Activated CD4-positive, alpha-beta memory T cell treated with anti-CD3 and anti-CD28 coated beads for 36 hours (primary cell): Measurements from ENCODE around the gene PCP2. TPM values are rescaled to one million over a fixed set of nuclear protein-coding genes. Genes with fewer than 3 reads are reported as not detected.

Source experiments
- CTCF ChIA-PET: fragments of 350-600 bp; sonication (Branson Sonifier 250); formaldehyde crosslinking; loops from one replicate; lab custom pipeline; 2021; ENCODE audit warnings: antibody characterized with exemption, inconsistent platforms; lab: Charles Lee
- POLR2A ChIA-PET: fragments of 350-600 bp; sonication (Branson Sonifier 250); formaldehyde crosslinking; loops from one replicate; lab custom pipeline; 2021; ENCODE audit warnings: antibody characterized with exemption; lab: Charles Lee
- DNase-seq: peaks from one replicate; pipeline ENCODE4 v3.0.0-alpha.2; 2020
- H3K27ac Mint-ChIP-seq: one replicate; pipeline ENCODE4 v1.8.0; 2021; ENCODE audit warnings: mixed read lengths
- H3K27me3 Mint-ChIP-seq: one replicate; pipeline ENCODE4 v1.8.0; 2021; ENCODE audit warnings: mixed read lengths
- H3K36me3 Mint-ChIP-seq: one replicate; pipeline ENCODE4 v1.8.0; 2021; ENCODE audit warnings: mixed read lengths
- H3K4me1 Mint-ChIP-seq: one replicate; pipeline ENCODE4 v1.8.0; 2021; ENCODE audit warnings: low read depth, mixed read lengths
- H3K4me3 Mint-ChIP-seq: one replicate; pipeline ENCODE4 v1.8.0; 2021; ENCODE audit warnings: mild to moderate bottlenecking, mixed read lengths
- H3K9me3 Mint-ChIP-seq: one replicate; pipeline ENCODE4 v1.8.0; 2021; ENCODE audit warnings: mixed read lengths
- intact Hi-C: fragments of 100-400 bp; cut with micrococcal nuclease; formaldehyde crosslinking; loops from one replicate; pipeline ENCODE4 v1.15.1; 2023
- total RNA-seq, 2 experiments: library from RNA; stranded (reverse); gene quantifications; one replicate each; pipeline ENCODE4 v1.2.3, GENCODE V29; 2021

Gene PCP2
- under 1 TPM; 0.41 to 0.62 TPM for total RNA-seq

DNA sequence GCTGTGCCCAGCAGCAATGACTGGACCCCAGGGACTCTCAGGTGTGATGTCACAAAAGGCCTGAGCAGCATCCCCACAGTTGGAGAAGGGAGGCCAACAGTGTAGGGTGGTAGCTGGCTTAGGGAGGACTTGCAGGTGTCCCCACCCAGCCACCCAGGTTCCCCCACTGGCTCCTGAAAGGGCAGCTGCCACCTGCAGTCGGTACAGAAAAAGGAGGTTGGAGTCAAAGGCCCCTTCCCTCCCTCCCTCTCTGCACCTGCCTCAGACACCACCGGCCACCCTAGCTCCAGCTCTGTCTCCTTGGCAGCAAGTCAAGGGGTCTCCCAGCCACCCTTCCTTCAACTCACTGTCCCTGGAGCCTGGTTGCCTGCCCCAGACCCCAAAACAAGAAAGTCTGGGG lies at the start of gene PCP2:
Gene PCP2, minus strand, starts transcription at position 22 of the 400 bp plus-strand sequence. CDS start 262 bp downstream, outside the sequence.
- no peaks in the 10 kb centered on the region for H3K9me3 Mint-ChIP-seq

DNA sequence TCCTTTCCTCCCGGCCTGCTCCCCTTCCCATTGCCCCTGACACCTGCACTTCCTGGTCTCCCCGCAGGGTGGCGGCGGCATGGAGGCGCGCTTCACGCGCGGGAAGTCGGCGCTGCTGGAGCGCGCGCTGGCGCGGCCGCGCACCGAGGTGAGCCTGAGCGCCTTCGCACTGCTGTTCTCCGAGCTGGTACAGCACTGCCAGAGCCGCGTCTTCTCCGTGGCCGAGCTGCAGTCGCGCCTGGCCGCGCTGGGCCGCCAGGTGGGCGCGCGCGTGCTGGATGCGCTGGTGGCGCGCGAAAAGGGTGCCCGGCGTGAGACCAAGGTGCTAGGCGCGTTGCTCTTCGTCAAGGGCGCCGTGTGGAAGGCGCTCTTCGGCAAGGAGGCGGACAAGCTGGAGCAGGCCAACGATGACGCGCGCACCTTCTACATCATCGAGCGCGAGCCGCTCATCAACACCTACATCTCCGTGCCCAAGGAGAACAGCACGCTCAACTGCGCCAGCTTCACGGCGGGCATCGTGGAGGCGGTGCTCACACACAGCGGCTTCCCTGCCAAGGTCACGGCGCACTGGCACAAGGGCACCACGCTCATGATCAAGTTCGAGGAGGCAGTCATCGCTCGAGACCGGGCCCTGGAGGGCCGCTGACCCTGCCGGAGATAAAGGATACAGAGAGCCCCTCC lies 48.8 kb upstream of the PCP2 start:
- Mint-ChIP-seq H3K27ac (no peak overlapping the region), H3K36me3 (peaks cover 7% of the 10 kb centered on the region), H3K27me3 (peaks cover 13% of the 10 kb centered on the region), H3K4me3 (peak overlapping the region; percentile 88), H3K4me1 (peaks cover 30% of the 10 kb centered on the region), H3K9me3 (no peaks in the 10 kb centered on the region)
- ChIA-PET CTCF (interaction anchor here (0.8 kb wide), 1 partner anchor 118 kb away, joined by 3 read pairs; no protein-coding TSS in a partner anchor), POLR2A (no interaction called here)
- intact Hi-C loops: loop anchor here (5.0 kb wide), 1 partner anchor 45 kb away; the partner anchor contains the start of gene STXBP2
- no peak for DNase-seq

More for the DNA sequence above, at the start of gene PCP2:
- no peak for DNase-seq
- Mint-ChIP-seq H3K36me3 (peaks cover 9% of the 10 kb centered on the region), H3K4me3 (no peak within 1 kb of the TSS), H3K27ac (no peak within 1 kb of the TSS), H3K27me3 (no peaks in the 10 kb centered on the region), H3K4me1 (peaks cover 33% of the 10 kb centered on the region)
- ChIA-PET POLR2A (no interaction called here), CTCF (interaction anchor here (1.0 kb wide), 1 partner anchor 65 kb away, joined by 3 read pairs; no protein-coding TSS in a partner anchor)
- intact Hi-C loops: no loop called here

DNA sequence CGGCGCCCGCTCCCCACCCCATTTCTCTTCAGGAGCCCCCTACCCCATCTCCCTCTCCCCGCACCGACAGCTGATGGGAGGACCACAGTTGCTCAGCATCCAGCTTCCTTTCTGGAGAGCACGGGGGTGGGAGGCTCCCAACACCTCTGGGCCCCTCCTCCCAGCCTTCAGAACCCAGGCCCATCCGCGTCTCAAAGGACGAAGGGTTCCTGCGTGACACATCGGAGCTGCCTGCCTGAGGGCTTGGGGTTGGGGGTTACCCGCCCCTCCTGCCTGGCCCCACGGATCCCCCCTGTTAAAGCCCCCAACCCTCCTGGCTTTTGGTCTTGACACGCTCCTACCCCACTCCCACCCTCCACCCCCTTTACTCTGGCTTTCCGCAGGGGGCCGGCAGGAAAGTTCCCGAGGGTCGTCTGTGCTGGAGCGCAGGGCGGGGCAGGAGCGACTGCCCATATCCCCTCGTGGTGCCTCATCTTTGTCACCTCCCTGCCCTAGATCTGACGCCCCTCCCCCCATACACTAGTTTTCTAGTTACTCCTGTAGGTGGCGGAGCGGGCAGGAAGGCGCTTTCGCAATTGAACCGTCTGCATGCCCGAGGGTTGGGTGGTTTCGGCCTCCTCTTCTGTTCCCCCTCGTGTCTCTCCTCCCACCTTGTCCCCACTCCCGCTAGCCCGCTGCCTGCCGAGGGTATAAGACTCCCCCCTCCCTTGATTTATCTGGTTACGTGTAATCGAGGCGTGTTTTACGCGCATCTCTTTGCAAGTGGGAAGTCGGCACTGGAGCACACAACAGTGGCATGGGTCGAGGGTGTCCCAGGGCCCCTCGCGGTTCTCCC lies 48.0 kb upstream of the PCP2 start:
- peak; percentile 91 for DNase-seq
- ChIA-PET CTCF (interaction anchor here (0.6 to 2.2 kb wide), 69 partner anchors 8 to 582 kb away, joined by 3 to 62 read pairs (median 5); partner anchors contain the start of genes ARHGEF18, CD209, CLEC4M and FCER2), POLR2A (interaction anchor here (1.0 to 1.7 kb wide), 4 partner anchors 52 to 119 kb away, joined by 3 to 10 read pairs (median 4); partner anchors contain the start of genes PET100 and XAB2)
- peaks cover 7% of the 10 kb centered on the region for H3K36me3 Mint-ChIP-seq
- peak overlapping the region; percentile 91 for H3K27ac Mint-ChIP-seq
- intact Hi-C loops: loop anchor here (1.0 to 5.0 kb wide), 3 partner anchors 24 to 125 kb away; partner anchors contain the start of gene STXBP2
- H3K4me1 Mint-ChIP-seq: peaks cover 36% of the 10 kb centered on the region
- peaks cover 17% of the 10 kb centered on the region for H3K27me3 Mint-ChIP-seq
- H3K4me3 Mint-ChIP-seq: peak overlapping the region; percentile 88
- H3K9me3 Mint-ChIP-seq: no peaks in the 10 kb centered on the region

DNA sequence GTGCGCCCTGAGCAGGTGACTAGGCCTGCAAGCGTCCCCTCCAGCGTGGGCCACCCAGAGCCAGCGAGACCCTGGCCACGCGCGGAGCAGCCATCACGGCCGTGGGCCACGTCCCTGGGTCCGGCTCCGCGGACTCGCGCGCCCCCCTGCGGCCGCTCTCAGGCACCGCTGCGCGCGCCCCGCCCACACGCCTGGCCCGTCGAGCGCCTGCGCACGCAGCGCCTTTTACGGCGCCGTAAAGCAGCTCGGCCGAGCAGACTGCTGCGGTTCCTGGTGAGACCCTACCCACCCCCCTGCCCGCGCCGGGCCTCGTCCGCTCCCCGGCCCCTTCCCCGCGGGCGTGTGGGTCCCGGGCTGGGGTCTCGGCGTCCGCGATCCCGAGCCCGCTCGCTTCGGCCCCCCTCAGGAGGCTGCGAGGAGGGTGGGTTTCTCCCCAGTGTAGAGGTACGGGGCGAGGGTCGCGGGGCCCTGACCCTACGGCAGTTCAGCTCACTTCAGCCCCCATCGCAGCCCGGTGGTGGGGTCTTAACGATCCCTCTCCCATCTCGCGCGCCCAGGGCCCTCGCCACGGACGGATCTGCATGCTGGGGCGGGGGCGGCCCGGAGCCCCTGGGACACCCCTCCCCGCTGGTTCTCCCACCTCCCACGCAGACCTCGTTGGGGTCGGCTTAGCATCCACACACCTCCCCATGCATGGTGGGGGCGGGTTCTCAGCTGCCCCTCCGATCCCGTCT lies 47.3 kb upstream of the PCP2 start, which contains the start of gene TRAPPC5:
Gene TRAPPC5, plus strand, starts transcription at position 228 of the 734 bp plus-strand sequence. CDS start 1,421 bp downstream, outside the sequence.
- Mint-ChIP-seq H3K4me3 (peak within 1 kb of the TSS; percentile 88), H3K4me1 (peaks cover 44% of the 10 kb centered on the region), H3K27ac (peak within 1 kb of the TSS; percentile 91), H3K27me3 (peaks cover 23% of the 10 kb centered on the region), H3K9me3 (no peaks in the 10 kb centered on the region), H3K36me3 (peaks cover 7% of the 10 kb centered on the region)
- CTCF ChIA-PET: interaction anchor here (0.6 to 2.2 kb wide), 71 partner anchors 9 to 581 kb away, joined by 3 to 62 read pairs (median 5); partner anchors contain the start of genes ARHGEF18, CD209, CLEC4M and FCER2
- POLR2A ChIA-PET: interaction anchor here (1.0 to 1.7 kb wide), 4 partner anchors 51 to 120 kb away, joined by 3 to 10 read pairs (median 4); partner anchors contain the start of genes PET100 and XAB2
- intact Hi-C loops: loop anchor here (1.0 to 5.0 kb wide), 4 partner anchors 25 to 126 kb away; partner anchors contain the start of gene STXBP2
- DNase-seq: peak; percentile 91

DNA sequence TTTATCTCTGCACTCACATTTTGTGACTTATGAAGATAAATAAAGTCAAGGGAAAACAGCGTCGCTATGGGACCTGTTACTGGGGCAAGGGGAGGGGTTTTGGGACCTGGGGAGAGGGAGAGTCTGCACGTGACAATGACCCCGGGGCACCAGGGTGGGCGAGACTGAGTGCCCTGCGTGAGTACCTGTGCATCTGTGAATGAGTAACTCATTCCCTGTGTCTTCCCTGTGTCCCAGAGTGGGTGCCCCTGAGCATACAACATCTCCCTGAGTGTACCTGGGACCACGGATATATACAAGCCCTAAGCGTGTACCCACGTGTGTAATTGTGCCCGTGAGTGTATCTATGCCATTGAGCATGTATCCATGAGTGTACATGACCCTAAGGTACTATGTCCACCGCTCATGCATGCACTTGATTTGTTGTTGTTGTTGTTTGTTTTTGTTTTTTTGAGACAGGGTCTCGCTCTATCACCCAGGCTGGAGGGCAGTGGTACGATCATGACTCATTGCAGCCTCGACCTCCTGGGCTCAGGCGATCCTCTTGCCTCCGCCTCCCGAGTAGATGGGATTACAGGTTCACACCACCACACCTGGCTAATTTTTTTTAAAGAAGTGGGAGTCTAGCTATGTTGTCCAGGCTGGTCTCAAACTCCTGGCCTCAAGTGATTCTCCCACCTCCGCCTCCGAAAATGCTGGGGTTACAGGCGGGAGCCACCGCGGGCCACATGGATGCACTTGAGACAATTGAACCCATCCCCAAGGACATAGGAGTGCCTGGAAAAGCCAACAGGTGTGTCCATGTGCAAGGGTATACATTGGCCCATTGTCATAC lies 46.5 kb upstream of the PCP2 start:
- CTCF ChIA-PET: interaction anchor here (0.7 to 2.2 kb wide), 36 partner anchors 11 to 578 kb away, joined by 3 to 62 read pairs (median 6); partner anchors contain the start of genes CD209, FCER2, MAP2K7 and MCOLN1
- H3K9me3 Mint-ChIP-seq: no peaks in the 10 kb centered on the region
- POLR2A ChIA-PET: interaction anchor here (1.7 kb wide), 1 partner anchor 50 kb away, joined by 10 read pairs; the partner anchor contains the start of genes PET100 and XAB2

DNA sequence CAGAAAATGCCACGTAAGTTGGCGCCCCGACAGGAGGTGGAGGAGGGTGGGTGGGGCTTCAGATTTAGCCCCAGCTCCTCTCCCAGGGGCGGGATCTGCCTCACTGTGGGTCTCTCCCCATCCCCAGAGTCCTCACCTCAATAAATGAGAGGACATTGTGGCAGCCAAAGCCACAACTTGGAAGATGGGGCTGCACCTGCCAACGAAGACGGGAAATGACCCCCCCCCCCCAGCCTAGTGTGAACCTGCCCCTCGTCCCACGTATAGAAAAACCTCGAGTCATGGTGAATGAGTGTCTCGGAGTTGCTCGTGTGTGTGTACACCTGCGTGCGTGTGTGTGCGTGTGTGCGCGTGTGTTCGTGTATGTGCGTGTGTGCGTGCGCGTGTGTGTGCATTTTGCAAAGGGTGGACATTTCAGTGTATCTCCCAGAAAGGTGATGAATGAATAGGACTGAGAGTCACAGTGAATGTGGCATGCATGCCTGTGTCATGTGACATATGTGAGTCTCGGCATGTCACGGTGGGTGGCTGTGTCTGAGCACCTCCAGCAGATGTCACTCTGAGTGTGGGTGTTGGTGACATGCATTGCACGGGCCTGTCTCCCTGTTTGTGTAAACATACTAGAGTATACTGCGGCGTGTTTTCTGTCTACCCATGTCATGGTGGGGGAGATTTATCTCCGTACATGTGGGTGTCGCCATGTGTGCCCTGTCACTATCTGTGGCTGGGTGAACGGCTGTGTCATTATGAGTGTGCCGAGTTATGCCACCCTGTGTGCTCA lies 45.6 kb upstream of the PCP2 start:
- Mint-ChIP-seq H3K4me3 (peak overlapping the region; percentile 55), H3K4me1 (peaks cover 49% of the 10 kb centered on the region), H3K27ac (peak overlapping the region; percentile 70), H3K36me3 (peaks cover 7% of the 10 kb centered on the region), H3K9me3 (no peaks in the 10 kb centered on the region), H3K27me3 (peaks cover 28% of the 10 kb centered on the region)
- ChIA-PET POLR2A (no interaction called here), CTCF (interaction anchor here (1.0 to 1.4 kb wide), 2 partner anchors 111 to 121 kb away, joined by 5 read pairs; no protein-coding TSS in a partner anchor)
- DNase-seq: peak; percentile 78
- intact Hi-C loops: loop anchor here (1.0 to 10.0 kb wide), 3 partner anchors 27 to 294 kb away; no protein-coding TSS in a partner anchor

More for the DNA sequence above, 46.5 kb upstream of the PCP2 start:
- peaks cover 45% of the 10 kb centered on the region for H3K4me1 Mint-ChIP-seq
- peaks cover 7% of the 10 kb centered on the region for H3K36me3 Mint-ChIP-seq
- no peak for DNase-seq
- intact Hi-C loops: loop anchor here (1.0 to 10.0 kb wide), 6 partner anchors 28 to 295 kb away; partner anchors contain the start of gene STXBP2
- peak overlapping the region; percentile 55 for H3K4me3 Mint-ChIP-seq
- peak overlapping the region; percentile 70 for H3K27ac Mint-ChIP-seq
- peaks cover 25% of the 10 kb centered on the region for H3K27me3 Mint-ChIP-seq

DNA sequence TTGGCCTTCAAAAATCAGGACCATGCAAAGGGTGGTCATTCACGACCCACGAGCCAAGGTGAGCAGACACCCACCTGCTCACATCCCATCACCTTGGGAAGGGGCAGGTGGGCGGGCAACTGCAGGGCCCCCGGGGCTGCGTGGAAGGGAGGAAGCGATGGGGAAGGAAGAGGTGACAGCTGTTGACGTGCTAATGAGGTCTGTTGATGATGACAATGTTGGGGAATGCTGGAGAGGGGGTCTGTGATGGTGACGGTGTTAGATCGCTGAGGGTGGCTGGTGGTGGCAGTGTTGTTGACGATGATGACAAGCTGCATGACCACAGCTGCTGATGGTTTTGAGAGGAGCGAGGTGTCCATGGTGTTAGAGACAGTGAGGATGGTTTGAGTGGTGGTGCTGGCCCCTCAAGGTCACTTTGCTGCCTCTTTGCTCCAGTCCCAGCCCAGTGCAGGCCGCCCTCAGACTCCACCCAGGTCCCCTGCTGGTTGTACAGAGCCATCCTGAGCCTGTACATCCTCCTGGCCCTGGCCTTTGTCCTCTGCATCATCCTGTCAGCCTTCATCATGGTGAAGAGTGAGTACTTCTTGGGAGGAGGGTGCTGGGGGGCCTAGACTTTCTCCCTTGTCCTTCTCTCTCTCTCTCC lies 44.3 kb upstream of the PCP2 start:
- POLR2A ChIA-PET: no interaction called here
- H3K27ac Mint-ChIP-seq: no peak overlapping the region
- CTCF ChIA-PET: interaction anchor here (0.6 to 1.5 kb wide), 4 partner anchors 14 to 323 kb away, joined by 3 to 9 read pairs (median 4); no protein-coding TSS in a partner anchor
- peaks cover 4% of the 10 kb centered on the region for H3K36me3 Mint-ChIP-seq
- peaks cover 31% of the 10 kb centered on the region for H3K27me3 Mint-ChIP-seq
- no peak overlapping the region for H3K4me3 Mint-ChIP-seq
- DNase-seq: no peak
- H3K4me1 Mint-ChIP-seq: peaks cover 49% of the 10 kb centered on the region
- intact Hi-C loops: loop anchor here (10.0 kb wide), 1 partner anchor 293 kb away; no protein-coding TSS in a partner anchor
- H3K9me3 Mint-ChIP-seq: peaks cover 2% of the 10 kb centered on the region

DNA sequence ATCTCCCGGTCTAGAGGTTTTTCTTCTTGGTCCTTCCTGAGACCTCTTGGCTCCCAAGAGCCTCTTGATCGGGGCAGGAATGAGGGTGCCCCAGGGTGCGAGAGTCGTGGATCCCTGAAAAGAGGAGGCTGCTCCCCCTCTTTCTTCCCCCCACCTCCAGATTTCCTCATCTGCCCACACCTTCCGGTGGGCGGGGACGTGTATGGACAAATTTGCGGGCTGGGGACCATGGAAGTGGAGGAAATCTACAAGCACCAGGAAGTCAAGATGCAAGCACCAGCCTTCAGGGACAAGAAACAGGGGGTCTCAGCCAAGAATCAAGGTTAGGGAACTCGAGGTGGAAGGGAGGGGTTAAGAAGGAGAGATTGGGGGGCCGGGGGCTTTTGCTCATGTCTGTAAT lies 43.3 kb upstream of the PCP2 start, which contains the start of gene MCEMP1:
Gene MCEMP1, plus strand, starts transcription at position 237 of the 400 bp plus-strand sequence. Its CDS starts 31 bp downstream, at position 268.
- intact Hi-C loops: loop anchor here (10.0 kb wide), 1 partner anchor 292 kb away; no protein-coding TSS in a partner anchor
- ChIA-PET POLR2A (no interaction called here), CTCF (interaction anchor here (0.7 to 1.5 kb wide), 4 partner anchors 14 to 192 kb away, joined by 3 to 9 read pairs (median 4); no protein-coding TSS in a partner anchor)
- Mint-ChIP-seq H3K27me3 (peaks cover 33% of the 10 kb centered on the region), H3K27ac (no peak within 1 kb of the TSS), H3K4me3 (no peak within 1 kb of the TSS), H3K36me3 (peaks cover 3% of the 10 kb centered on the region), H3K9me3 (peaks cover 2% of the 10 kb centered on the region), H3K4me1 (peaks cover 48% of the 10 kb centered on the region)
- no peak for DNase-seq

DNA sequence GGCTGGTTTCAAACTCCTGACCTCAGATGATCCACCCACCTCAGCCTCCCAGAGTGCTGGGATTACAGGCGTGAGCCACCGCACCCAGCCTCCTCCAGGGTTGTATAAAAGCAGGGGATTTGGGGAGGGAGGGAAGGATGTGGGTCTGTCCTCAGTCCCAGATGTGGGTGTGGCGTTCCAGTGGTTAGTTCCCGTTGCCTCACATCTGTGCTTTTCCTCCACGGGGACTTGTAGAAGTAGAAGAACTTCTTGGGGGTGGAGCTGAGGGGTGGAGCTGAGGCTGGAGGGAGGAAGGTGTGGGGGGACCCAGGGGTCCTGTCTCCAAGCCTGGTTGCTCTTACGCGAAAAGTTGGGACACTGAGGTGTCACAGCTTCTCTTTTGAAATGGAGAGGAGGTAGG lies 42.9 kb upstream of the PCP2 start:
- H3K9me3 Mint-ChIP-seq: peaks cover 2% of the 10 kb centered on the region
- intact Hi-C loops: loop anchor here (10.0 kb wide), 1 partner anchor 292 kb away; no protein-coding TSS in a partner anchor
- no peak overlapping the region for H3K27ac Mint-ChIP-seq
- peaks cover 2% of the 10 kb centered on the region for H3K36me3 Mint-ChIP-seq
- DNase-seq: no peak
- peaks cover 36% of the 10 kb centered on the region for H3K27me3 Mint-ChIP-seq
- peaks cover 43% of the 10 kb centered on the region for H3K4me1 Mint-ChIP-seq
- POLR2A ChIA-PET: no interaction called here
- H3K4me3 Mint-ChIP-seq: no peak overlapping the region
- CTCF ChIA-PET: interaction anchor here (0.7 to 1.2 kb wide), 3 partner anchors 108 to 192 kb away, joined by 3 to 5 read pairs (median 5); no protein-coding TSS in a partner anchor
